ENCODE results near the gene CD2AP. TPM values are rescaled to one million over a fixed set of nuclear protein-coding genes. Genes with fewer than 3 reads are reported as not detected.
A peak's percentile ranks its signal among the peaks of the same experiment; 100 is the strongest.
"Not testable (repeated sequence)": the region's sequence is repeated elsewhere in the genome, so short reads cannot be mapped to it uniquely, and the experiment has no call there.

The CD2AP gene
- polyA plus RNA-seq, 4 donors = 18.9 to 92.2 (median 82.5) TPM

DNA sequence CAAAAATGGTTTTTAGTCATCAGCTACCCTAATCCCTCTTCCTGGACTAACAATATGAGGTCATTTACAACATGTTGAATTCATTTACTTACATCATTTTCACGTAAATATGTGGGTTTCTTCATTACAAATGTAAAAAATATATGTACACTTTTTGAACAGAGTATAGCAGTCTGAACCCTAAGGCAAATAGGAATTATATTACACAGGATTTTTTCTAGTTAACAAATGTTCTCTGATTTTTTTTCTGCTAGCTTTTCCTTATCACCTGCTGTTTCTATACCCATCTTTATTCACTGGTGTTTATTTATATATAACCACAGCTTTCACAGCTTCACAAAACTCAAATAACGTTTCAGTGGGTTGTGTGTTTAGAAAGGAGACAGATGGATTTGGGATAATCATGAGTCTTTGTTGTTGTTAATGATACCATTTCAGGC lies 21.0 kb upstream of the CD2AP start:
- DNase-seq (ENCODE audit: low read depth in 4 of 4, low spot score in 3 of 4) = no peak

DNA sequence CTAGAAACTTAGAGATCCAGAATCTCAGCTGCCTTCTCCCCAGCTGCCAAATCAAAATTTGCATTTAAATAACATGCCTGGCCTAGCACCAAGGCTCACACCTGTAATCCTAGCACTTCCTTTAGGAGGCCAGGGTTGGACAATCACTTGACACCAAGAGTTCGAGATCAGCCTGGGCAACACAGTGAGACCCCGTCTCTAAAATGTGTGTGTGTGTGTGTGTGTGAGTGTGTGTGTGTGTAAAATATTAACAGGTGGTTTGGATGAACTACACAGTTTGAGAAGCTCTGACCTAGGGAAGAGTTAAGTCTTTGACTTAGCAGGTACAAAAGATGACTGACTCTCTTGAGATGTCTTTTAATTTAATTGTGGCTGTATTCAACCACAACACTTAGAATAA lies 20.2 kb upstream of the CD2AP start:
- no peak for DNase-seq (ENCODE audit: low read depth in 4 of 4, low spot score in 3 of 4)

DNA sequence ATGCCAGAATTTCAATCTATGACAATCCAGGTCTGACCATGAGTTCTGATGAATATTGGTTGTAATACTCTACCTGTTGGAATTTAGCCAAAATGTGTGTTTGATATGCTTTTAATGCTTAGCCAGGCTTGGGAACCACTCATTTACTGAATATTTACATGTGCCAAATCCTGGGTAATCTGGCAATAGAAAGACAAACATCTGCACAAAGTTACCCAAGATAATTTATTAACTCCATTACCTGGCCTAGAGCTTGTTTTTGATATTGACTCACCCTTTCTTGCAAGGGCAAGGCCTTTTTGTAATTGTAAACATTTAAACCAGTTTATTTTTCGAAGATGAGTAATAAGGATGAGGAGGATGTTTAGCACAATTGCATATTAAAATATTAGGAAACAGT lies 13.5 kb upstream of the CD2AP start:
- no peak for DNase-seq (ENCODE audit: low read depth in 4 of 4, low spot score in 3 of 4)

DNA sequence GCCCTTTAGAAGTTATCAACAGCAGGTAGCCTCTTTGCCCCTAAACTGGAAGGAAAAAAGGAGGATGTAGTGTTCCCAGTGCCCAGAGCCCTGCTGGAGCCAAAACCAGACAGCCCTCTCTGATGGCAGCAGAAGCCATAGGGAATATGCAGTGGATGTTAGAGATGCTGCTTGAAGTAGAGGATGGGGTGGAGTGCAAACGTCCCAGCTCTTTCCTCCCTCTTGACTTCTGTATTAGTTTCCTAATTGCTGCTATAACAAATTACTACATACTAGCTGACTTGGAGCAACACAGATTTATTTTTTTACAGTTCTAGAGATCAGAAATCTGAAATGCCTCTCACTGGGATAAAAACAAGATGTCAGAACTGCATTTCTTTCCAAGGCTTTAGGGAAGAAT lies 12.5 kb upstream of the CD2AP start:
- DNase-seq (ENCODE audit: low read depth in 4 of 4, low spot score in 3 of 4) = no peak

DNA sequence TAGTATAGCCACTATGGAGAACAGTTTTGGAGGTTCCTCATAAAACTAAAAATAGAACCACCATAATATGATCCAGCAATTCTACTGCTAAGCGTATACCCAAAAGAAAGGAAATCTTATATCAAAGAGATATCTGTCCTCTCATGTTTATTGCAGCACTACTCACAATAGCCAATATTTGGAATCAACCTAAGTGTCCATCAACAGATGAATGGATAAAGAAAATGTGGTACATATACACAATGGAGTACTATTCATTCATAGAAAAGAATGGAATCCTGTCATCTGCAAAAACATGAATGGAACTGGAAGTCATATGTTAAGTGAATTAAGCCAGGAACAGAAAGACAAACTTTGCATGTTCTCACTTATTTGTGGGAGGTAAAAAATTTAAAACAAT lies 5.7 kb upstream of the CD2AP start:
- DNase-seq (ENCODE audit: low read depth in 4 of 4, low spot score in 3 of 4) = no peak

DNA sequence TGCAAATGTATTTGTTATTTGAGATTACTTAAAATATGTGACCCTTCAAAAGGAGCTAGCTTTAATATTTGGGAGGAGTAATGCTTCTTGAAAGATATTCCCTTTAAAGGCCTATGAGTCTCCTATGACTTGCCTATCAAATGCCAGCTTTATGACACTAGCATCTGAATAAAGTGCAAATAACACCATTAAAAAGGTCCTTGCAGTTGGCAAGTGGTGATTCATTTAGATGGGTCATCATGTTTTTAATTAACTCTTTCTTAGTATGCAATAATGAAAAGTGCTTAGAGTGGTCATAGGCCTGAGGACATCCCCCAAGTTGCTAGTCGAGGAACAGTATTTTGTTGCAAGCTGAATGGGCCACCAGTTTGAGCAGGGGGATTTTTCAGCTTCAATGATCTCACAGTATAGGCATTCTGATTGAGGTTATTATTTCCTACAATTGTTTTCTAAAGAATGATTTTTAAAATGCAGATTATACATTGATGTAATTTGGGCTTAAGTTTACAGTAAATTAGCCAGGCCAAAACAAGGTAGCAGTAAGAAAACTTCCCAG lies 3.7 kb upstream of the CD2AP start:
- no peak for DNase-seq (ENCODE audit: low read depth in 4 of 4, low spot score in 3 of 4)

DNA sequence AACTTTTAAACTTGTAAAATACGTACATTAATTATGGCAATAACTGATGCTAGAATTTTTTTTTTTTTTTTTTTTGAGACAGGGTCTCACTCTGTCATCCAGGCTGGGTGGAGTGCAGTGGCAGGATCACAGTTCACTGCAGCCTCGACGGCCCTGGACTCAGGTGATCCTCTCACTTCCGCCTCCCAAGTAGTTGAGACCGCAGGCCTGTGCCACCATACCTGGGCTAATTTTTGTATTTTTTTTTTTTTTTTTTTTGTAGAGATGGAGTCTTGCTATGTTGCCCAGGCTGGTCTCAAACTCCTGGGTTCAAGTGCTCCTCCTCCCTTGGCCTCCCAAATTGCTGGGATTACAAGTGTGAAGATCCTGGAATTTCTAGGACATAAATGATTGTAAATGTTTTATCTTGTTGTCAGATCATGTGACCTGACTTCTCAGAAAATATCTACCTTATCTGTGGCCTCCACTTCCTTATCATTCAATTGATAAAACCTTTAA lies 2.2 kb upstream of the CD2AP start:
- no peak for DNase-seq (ENCODE audit: low read depth in 4 of 4, low spot score in 3 of 4)

DNA sequence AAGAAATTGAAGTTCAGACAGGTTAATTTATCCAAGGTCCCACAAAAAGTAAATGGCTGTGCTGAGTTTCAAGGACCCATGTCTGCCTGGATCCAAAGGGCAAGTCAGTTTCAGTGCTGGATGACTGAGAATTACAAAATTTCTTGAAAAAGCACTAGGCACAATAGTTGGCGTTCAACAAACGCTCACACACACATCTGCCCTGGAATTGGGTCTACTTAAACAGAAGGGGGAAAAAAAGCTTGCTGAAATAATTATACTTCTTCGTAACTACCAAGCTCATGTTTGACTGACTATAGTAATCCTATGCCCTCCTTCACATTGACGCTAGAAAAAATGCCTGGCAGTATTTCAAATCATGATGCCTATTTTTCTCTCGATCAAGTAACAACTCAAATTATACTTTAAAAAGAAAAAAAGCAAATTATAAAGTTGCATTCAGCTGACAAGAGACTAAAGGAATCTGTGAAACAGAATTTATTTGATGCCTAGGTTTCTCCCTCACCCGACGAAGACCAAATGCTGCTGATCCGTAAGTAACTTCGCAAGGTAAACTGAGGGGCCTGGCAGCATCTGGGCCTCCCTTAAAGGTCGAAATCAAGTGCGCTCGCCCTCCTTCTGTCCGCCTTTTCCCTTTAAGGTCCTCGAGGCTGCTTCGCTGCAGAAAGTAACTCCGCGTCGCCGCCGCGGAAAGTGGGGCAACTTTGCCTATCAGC lies 650 bp upstream of the CD2AP start:
- DNase-seq (ENCODE audit: low read depth in 4 of 4, low spot score in 3 of 4) = peak in 1 of 4 donors; percentile 16

DNA sequence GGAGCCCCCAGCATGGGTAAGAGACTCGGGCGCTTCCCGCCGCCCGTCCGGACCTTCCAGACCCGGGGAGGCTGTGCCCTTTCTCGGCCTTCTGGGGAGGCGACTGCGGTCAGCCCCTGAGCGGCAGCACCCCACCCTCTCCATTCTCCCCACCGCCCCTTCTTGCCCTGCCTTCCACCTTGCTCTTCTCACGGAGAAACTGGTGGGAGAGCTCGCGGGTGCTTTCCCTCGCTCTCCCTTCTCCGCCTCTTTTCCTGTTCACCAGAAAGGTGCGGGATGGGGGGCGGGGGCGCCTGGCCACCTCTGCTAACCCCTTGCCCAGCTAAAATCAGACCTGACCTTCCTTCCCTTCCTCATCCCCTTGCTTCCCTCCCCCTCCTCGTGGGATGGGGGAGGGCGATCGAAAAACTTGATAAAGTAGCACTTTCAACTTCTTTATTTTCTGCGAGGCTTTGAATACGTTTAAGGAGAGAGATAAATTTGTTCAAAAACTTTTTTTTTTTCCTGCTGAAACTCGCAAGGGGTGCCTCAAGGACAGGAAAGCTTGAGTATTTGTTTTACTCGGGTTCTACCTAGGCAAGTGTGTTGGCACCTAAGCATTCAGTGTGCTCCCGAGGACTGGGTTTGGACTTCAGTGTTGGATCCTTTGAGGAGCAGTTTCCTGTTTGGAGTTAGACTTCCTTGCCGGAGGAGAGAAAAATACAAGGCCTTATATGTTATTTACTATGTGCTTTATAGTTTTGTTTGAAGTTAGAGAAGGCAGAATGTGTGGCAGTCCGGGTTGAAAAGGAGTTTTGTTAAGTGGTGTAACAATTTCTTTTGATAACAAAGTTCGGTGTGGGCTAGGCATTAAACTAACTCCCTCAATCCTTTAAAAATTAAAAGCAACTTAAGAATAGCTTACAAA lies 897 bp downstream of the CD2AP start:
- peak in 3 of 4 donors; percentile 29 to 49 (median 38) for DNase-seq (ENCODE audit: low read depth in 4 of 4, low spot score in 3 of 4)

DNA sequence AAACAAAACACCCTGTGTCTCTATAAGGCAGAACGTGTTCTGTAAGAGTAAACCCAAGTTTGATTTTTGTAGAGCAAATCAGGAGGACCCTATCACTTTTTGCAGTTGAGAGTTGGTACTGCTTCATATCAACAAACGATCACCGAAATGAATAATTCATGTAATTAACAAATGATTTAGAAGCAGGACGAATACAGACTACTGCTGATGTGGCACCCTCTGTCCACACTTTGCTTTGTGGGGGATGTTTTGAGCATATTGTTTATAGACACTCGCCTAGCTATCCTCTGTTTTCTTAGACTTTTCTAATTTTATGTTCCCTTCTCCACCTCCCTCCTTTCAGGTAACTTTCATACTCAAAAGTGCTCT lies 1.5 kb downstream of the CD2AP start:
- DNase-seq (ENCODE audit: low read depth in 4 of 4, low spot score in 3 of 4) = peak in 1 of 4 donors; percentile 18

DNA sequence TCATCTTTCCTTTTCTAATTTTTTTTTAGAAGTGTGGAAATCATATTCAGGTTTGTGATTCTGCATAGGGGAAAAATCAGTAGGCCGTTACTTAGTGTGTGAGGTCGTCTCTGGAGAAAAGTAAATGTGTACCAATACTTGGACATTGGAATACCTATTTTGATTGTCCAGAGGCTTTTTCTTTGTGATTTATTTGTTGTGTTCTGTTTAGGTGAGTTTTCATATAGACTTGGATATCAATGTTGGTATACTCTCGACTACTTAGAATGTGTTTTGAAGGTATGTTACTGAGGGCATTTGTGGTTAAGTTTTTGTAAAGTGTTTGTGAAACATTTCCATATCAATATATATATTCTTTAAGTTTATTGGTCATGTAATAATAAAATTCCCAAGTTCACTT lies 2.3 kb downstream of the CD2AP start:
- DNase-seq (ENCODE audit: low read depth in 4 of 4, low spot score in 3 of 4) = no peak

DNA sequence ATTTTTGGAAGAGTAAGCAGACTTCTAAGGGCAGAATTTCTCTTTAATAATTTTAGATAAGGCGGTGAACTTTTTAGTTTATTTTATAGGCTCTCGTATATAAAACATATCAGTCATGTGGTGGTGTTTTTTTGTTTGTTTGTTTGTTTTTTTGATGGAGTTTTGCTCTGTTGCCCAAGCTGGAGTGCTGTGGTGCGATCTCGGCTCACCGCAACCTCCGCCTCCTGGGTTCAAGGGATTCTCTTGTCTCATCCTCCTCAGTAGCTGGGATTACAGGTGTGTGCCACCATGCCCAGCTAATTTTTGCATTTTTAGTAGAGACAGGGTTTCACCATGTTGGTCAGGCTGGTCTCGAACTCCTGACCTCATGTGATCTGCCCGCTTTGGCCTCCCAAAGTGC lies 3.6 kb downstream of the CD2AP start:
- DNase-seq (ENCODE audit: low read depth in 4 of 4, low spot score in 3 of 4) = not testable (repeated sequence)

DNA sequence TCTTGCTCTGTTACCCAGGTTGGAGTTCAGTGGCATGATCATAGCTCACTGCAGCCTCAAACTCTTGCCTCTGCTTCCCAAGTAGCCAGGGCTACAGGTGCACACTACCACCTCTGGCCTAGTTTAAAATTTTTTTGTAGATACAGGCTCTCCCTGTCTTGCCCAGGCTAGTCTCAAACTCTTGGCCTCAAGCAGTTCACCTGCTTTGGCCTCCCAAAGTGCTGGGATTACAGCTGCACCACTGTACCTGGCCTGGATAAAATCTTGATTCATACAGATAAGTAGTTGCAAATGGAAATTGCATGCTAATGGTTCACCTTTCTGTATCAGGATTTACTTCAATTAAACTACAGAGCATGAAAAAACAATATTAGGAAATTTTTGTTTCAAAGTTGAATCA lies 4.2 kb downstream of the CD2AP start:
- DNase-seq (ENCODE audit: low read depth in 4 of 4, low spot score in 3 of 4) = no peak

DNA sequence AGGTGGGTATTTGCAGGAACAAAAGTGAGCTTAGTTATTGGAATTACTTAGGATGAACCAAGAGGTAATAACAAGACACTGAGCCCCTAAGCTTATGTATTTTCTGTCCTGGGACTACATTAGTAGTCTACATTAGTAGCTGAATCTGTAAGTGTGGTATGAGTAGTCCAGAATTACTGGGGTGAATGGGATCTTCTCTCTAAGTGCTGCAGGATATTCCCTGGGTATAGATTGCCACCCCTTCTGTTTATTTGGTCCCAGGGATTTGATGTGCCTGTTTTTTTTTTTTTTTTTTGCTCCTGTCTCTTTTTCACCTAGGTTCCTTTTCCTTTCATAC lies 5.9 kb downstream of the CD2AP start:
- no peak for DNase-seq (ENCODE audit: low read depth in 4 of 4, low spot score in 3 of 4)

DNA sequence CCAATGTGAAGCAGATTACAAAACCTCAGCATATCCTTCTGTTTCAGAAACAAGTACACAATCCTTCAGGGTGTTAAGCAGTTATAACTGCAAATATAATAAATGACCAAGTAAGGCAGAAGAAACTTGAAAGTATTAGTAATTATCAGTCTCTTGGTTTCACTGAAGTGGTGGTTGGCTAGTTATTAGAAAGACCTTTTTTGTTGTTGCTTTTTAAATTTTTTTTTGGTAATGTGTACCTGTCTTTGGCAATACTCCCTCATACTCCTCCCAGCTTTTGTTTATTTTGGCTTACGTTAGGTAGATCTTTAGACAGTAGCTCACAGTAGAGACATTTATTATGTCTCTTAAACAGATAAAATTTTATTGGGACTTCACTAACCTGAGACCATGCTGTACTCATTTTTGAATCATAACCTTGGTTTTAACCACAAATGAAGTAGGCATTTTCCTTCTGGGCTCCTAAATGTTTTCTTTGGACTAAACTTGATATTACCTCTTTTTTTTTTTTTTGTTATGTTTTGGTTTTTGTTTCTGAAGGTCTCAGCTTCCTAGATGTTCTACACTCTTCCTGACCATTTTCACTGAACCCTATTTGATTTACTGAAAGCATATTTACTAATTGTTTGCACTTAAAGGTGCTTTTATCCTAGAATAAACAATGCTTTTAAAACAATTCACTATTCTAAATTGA lies 6.4 kb downstream of the CD2AP start:
- DNase-seq (ENCODE audit: low read depth in 4 of 4, low spot score in 3 of 4) = no peak

DNA sequence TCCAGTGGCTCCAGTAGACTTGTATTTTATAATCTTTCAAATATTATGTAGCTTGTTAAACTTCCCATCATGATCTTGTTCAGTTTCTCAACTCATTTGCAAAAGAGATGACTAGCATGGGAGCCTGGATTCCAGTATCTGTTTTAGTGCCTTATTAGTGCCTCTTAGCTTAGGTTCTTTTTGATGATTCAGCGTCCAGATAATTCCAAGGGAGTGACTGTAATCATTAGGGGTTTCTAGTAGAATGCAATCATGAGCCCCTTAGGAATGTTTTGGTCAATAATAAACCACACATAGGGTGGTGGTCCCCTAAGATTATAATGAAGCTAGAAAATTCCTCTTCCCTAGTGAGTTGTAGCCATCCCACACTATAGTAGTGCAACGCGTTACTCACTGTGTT lies 7.0 kb downstream of the CD2AP start:
- DNase-seq (ENCODE audit: low read depth in 4 of 4, low spot score in 3 of 4) = no peak

DNA sequence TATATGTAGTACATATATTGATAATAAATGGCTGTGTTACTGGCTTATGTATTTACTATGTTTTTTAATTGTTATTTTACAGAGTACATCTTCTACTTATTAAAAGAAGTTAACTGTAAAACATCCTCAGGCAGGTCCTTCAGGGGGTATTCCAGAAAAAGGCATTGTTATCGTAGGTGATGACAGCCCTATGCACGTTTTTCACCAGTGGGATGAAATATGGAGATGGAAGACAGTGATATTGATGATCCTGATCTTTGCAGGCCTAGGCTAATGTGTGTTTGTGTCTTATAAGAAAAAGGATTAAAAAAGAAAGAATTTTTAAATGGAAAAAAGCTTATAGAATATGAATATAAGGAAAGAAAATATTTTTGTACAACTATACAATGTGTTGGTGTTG lies 7.5 kb downstream of the CD2AP start:
- no peak for DNase-seq (ENCODE audit: low read depth in 4 of 4, low spot score in 3 of 4)

DNA sequence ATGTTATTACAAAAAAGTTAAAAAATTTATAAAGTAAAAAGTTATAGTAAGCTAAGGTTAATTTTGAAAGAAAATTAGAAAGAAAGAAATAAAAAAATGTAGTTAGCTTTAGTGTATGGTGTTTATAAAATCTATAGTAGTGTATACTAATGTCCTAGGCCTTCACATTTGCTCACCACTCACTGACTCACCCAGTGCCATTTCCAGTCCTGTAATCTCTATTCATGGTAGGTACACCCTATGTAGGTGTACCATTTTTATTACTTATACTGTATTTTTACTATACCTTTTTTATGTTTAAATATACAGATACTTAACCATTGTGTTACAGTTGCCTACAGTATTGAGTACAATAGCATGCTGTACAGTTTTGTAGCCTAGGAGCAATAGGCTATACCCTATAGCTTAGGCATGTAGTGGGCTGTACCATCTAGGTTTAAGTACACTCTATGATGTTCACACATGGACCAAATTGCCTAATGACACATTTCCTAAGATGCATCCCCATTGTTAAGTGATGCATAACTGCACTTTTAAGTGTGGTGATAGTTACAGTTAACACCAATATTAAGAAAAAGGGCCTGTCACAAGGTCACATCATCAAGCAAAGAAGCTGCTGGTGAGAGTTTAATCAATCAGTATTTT lies 8.0 kb downstream of the CD2AP start:
- DNase-seq (ENCODE audit: low read depth in 4 of 4, low spot score in 3 of 4) = no peak

DNA sequence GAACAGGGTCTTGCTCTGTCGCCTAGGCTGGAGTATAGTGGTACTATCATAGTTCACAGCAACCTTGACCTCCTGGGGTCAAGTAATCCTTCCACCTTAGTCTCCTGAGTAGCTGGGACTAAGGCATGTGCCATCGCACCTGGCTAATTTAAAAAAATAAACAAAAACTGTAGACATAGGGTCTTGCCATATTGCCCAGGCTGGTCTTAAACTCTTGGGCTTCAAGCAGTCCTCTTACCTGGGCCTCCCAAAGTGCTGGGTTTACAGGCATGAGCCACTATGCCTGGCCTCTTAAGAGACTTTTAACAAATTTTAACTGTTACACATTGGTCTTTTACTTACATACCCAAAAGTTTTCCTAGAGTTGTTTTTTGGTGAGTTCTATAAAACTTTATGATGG lies 12.4 kb downstream of the CD2AP start:
- no peak for DNase-seq (ENCODE audit: low read depth in 4 of 4, low spot score in 3 of 4)

DNA sequence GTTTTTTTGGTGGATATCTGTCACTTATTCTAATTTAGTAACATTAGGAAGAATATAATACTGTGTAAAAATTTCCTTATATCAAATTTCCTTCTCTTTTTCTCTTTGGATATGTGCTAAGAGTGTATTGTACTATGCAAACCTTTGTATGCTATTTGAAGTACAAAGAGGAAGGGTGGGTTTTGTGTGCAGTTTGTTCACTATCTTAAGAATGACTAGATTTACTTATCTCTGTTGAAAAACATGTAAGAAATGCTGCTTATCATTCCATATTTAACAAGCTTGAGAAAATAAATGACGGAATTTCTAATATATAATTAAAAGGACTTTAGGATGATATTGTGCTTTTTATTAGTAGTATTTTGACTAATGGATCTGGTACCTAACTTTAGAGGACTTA lies 13.1 kb downstream of the CD2AP start:
- DNase-seq (ENCODE audit: low read depth in 4 of 4, low spot score in 3 of 4) = no peak

DNA sequence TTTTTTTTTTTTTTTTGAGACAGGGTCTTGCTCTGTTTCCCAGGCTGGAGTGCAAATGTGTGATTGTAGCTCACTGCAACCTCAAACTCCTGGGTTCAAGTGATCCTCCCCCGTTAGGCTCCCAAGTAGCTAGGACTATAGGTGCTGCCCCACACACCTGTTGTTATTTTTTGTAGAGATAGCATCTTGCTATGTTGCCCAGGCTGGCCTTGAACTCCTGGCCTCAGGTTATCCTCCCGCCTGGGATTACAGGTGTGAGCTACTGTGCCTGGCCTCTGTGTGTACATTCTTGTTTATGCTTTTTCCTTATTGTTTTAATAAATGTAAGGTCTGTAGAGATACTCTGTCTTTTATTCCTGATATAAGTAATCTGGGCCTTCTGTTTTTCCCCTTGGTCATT lies 14.8 kb downstream of the CD2AP start:
- DNase-seq (ENCODE audit: low read depth in 4 of 4, low spot score in 3 of 4) = no peak

All from left renal pelvis (tissue), 4 donors.